ENCODE measurements around the gene TSC22D3. TPM values are rescaled to one million over a fixed set of nuclear protein-coding genes. Genes with fewer than 3 reads are reported as not detected.

Gene TSC22D3
- 19.5 and 26.1 TPM in 2 replicates for total RNA-seq

GRCh38 chrX:107775734-107776511, at the start of gene TSC22D3:
TSS of gene TSC22D3 (minus strand) at chrX:107775787. CDS start at chrX:107775419, 368 bp downstream.

GRCh38 chrX:107777536-107777832, 1.9 kb upstream of the TSC22D3 start, which contains the start of gene NCBP2L:
TSS of gene NCBP2L (plus strand) at chrX:107777733. CDS start at chrX:107794221, 16,488 bp downstream.

Other genes starting within 250 kb of the TSC22D3 start
- gene PRPS1, start 147.3 kb downstream of the TSC22D3 start, total RNA-seq, result 33.6 and 49.7 TPM in 2 replicates
- not detected in 2 replicates for gene NCBP2L, start 1.9 kb upstream of the TSC22D3 start, total RNA-seq
- 4.3 and 4.8 TPM in 2 replicates for gene MID2, start 50.1 kb upstream of the TSC22D3 start, total RNA-seq
- not detected in 2 replicates for gene TEX13B, start 206.6 kb upstream of the TSC22D3 start, total RNA-seq

Measured in smooth muscle cell of trachea (primary cell).